ENCODE measurements around the gene NEUROG3.

GRCh38 chr10:69549959-69550358 is 23.3 kb downstream of the NEUROG3 start:
- TF ChIP-seq CTCF (IDR thresholded peaks at IDR 0.05; ENCODE audit: poor library complexity) (no peak), EZH2phosphoT487 (IDR thresholded peaks at IDR 0.05; ENCODE audit: low read depth, severe bottlenecking, unreplicated experiment) (no peak)

Measured in hepatocyte (in vitro differentiated cells).